A549 (cell line): ENCODE results near the gene SNTB2. TPM values are rescaled to one million over a fixed set of nuclear protein-coding genes. Genes with fewer than 3 reads are reported as not detected.

Experiments used
- ATAC-seq, 2 experiments: fragments of 200-7000 bp in 1 of 2; fragments of >200 bp in 1 of 2; cut with Nextera tagmentation in 1 of 2; cut with Tn5 transposase in 1 of 2; 3 replicates each; pipeline versions ENCODE4 v1.8.0 to v1.9.1; 2018 to 2020; ENCODE audit warnings: mild to moderate bottlenecking in 1 of 2, moderate library complexity in 1 of 2
- CTCF ChIA-PET: fragments of 300-600 bp; sonication (Branson Sonifier 250); formaldehyde crosslinking; extraction: SDS; loops from one replicate; lab custom pipeline; 2021; ENCODE audit warnings: antibody characterized with exemption, inconsistent platforms; lab: Yijun Ruan, JAX
- POLR2A ChIA-PET: fragments of 350-600 bp; formaldehyde crosslinking; extraction: SDS; loops from one replicate; lab custom pipeline; 2021; ENCODE audit warnings: antibody characterized with exemption, inconsistent platforms; lab: Yijun Ruan, JAX
- DNase-seq, 2 experiments: peaks; one replicate each; pipeline versions ENCODE4 v3.0.0 to v3.0.0-alpha.2; 2011 to 2016; ENCODE audit warnings: low read depth in 1 of 2, low spot score in 1 of 2
- FAIRE-seq: peaks from 2 replicates; lab custom pipeline; 2011; peaks lifted over from hg19 to GRCh38; lab: Jason Lieb, UNC
- H3K27ac ChIP-seq, 2 experiments: fragments of >200 bp; sonication (Bioruptor Twin); formaldehyde crosslinking; 3 replicates each; pipeline ENCODE4 v1.5.1; 2016 to 2017
- H3K4me1 ChIP-seq: fragments of >200 bp; sonication (Bioruptor Twin); formaldehyde crosslinking; 3 replicates; pipeline ENCODE4 v1.6.1; 2016
- H3K4me2 ChIP-seq: fragments of >200 bp; sonication (Bioruptor Twin); formaldehyde crosslinking; 3 replicates; pipeline ENCODE4 v1.6.1; 2016
- H3K4me3 ChIP-seq: fragments of >200 bp; sonication (Bioruptor Twin); formaldehyde crosslinking; 3 replicates; pipeline ENCODE4 v1.5.1; 2016
- H3K9me3 ChIP-seq: fragments of >200 bp; sonication (Bioruptor Twin); formaldehyde crosslinking; 3 replicates; pipeline ENCODE4 v1.6.1; 2016
- CEBPB ChIP-seq, 2 experiments: fragments of >200 bp in 1 of 2; sonication (Bioruptor Twin) in 1 of 2; formaldehyde crosslinking in 1 of 2; IDR thresholded peaks; 2 replicates each; pipeline ENCODE4 v1.6.1; 2012 to 2016
- CHD2 ChIP-seq: fragments of 150-350 bp; IDR thresholded peaks from 2 replicates; pipeline ENCODE4 v1.6.1; 2014; ENCODE audit warnings: low read length; ENCODE audit not compliant: partially characterized antibody
- CTCF ChIP-seq: fragments of >200 bp; sonication (Bioruptor Twin); formaldehyde crosslinking; IDR thresholded peaks from 3 replicates; pipeline ENCODE4 v1.5.1; 2016
- EHF ChIP-seq: fragments of 250-450 bp; sonication (Bioruptor Pico); IDR thresholded peaks from 2 replicates; pipeline ENCODE4 v1.5.0; 2020; ENCODE audit warnings: mild to moderate bottlenecking
- EHMT2 ChIP-seq: fragments of 200-600 bp; sonication (generic); IDR thresholded peaks from 2 replicates; pipeline ENCODE4 v1.6.1; 2016; ENCODE audit warnings: antibody characterized with exemption, low read depth, mild to moderate bottlenecking, moderate library complexity
- EP300 ChIP-seq, 2 experiments: fragments of >200 bp; sonication (Bioruptor Twin); formaldehyde crosslinking; IDR thresholded peaks; 2 replicates in 1 of 2; 3 replicates in 1 of 2; pipeline ENCODE4 v1.6.1; 2016 to 2017
- GATA3 ChIP-seq: IDR thresholded peaks from 2 replicates; pipeline ENCODE4 v1.6.1; 2012; ENCODE audit warnings: borderline replicate concordance
- HDAC2 ChIP-seq: fragments of 200-600 bp; sonication (generic); IDR thresholded peaks from 2 replicates; pipeline ENCODE4 v1.6.1; 2016
- HES2 ChIP-seq: fragments of >200 bp; sonication (Bioruptor Twin); formaldehyde crosslinking; IDR thresholded peaks from 2 replicates; pipeline ENCODE4 v1.6.1; 2016
- HMGXB4 ChIP-seq: fragments of 250-450 bp; sonication (Bioruptor Pico); IDR thresholded peaks from 2 replicates; pipeline ENCODE4 v1.5.0; 2021; ENCODE audit warnings: mild to moderate bottlenecking, moderate library complexity, borderline replicate concordance
- HOXB13 ChIP-seq: fragments of 250-450 bp; sonication (Bioruptor Pico); IDR thresholded peaks from 2 replicates; pipeline ENCODE4 v1.5.0; 2020; ENCODE audit warnings: low read depth, mild to moderate bottlenecking, moderate library complexity
- KDM5A ChIP-seq: fragments of 200-600 bp; sonication (generic); IDR thresholded peaks from 2 replicates; pipeline ENCODE4 v1.6.1; 2016; ENCODE audit warnings: antibody characterized with exemption, mild to moderate bottlenecking
- NPAS2 ChIP-seq: fragments of 250-450 bp; sonication (Bioruptor Pico); IDR thresholded peaks from 2 replicates; pipeline ENCODE4 v1.8.0; 2022; ENCODE audit warnings: mild to moderate bottlenecking, moderate library complexity, borderline replicate concordance
- NR3C1 ChIP-seq: fragments of >200 bp; sonication (Bioruptor Twin); formaldehyde crosslinking; IDR thresholded peaks from 3 replicates; pipeline ENCODE4 v1.6.1; 2017
- POLR2A ChIP-seq: IDR thresholded peaks from 2 replicates; pipeline ENCODE4 v1.6.1; 2012; ENCODE audit warnings: mild to moderate bottlenecking, low read length
- RAD21 ChIP-seq, 2 experiments: fragments of >200 bp in 1 of 2; sonication (Bioruptor Twin) in 1 of 2; formaldehyde crosslinking in 1 of 2; IDR thresholded peaks in 1 of 2; conservative IDR thresholded peaks in 1 of 2; 2 replicates in 1 of 2; 3 replicates in 1 of 2; pipeline ENCODE4 v1.6.1; 2012 to 2018; ENCODE audit warnings: inconsistent platforms in 1 of 2
- RCOR1 ChIP-seq: fragments of 150-350 bp; IDR thresholded peaks from 2 replicates; pipeline ENCODE4 v1.6.1; 2014; ENCODE audit warnings: antibody characterized with exemption, low read length, low read depth
- REST ChIP-seq: fragments of 200-600 bp; sonication (generic); IDR thresholded peaks from 2 replicates; pipeline ENCODE4 v1.6.1; 2016; ENCODE audit warnings: antibody characterized with exemption, mild to moderate bottlenecking, moderate library complexity
- SMC3 ChIP-seq: fragments of >200 bp; sonication (Bioruptor Twin); formaldehyde crosslinking; IDR thresholded peaks from 3 replicates; pipeline ENCODE4 v1.6.1; 2018; ENCODE audit warnings: inconsistent platforms
- SREBF2 ChIP-seq: fragments of 450-650 bp; IDR thresholded peaks from 2 replicates; pipeline ENCODE4 v1.6.1; 2014; ENCODE audit warnings: mild to moderate bottlenecking, moderate library complexity
- WGBS: methylation state at CpG from one replicate; pipeline ENCODE4 v1.1.6; 2017; ENCODE audit errors: missing lambda C conversion rate; 5-methylcytosine and 5-hydroxymethylcytosine counted together
- polyA plus RNA-seq, 4 experiments: library from polyadenylated mRNA; depleted of rRNA in 3 of 4; stranded (reverse); fragments of >200 nt; fragmentation: RNase III in 1 of 4; extraction: RNeasy Plus Mini Kit Qiagen cat#74134 plus additional on column Dnase treatment in 1 of 4; gene quantifications; 2 replicates in 3 of 4; 3 replicates in 1 of 4; pipeline ENCODE4 v1.2.3, GENCODE V29; 2011 to 2017

The SNTB2 gene
- polyA plus RNA-seq, 2 of the 4 experiments (the other 2 are of a cell fraction): 7.8 to 20.8 TPM

- H3K27ac ChIP-seq: no peak overlapping the region
- ATAC-seq: no peak
- POLR2A ChIA-PET: no interaction called here
- TF ChIP-seq HMGXB4 (CRISPR knock-in tag): no peak
- no peak for TF ChIP-seq CHD2
- TF ChIP-seq POLR2A: no peak
- no peak for TF ChIP-seq EHF (CRISPR knock-in tag)
- TF ChIP-seq RAD21 (conservative IDR thresholded peaks at IDR 0.05 in 1 of 2, IDR thresholded peaks at IDR 0.05 in 1 of 2): no peak
- no peak for TF ChIP-seq RCOR1
- TF ChIP-seq EP300 (IDR thresholded peaks at IDR 0.05): no peak
- no peak for TF ChIP-seq NR3C1
- TF ChIP-seq CEBPB (IDR thresholded peaks at IDR 0.05): no peak
- TF ChIP-seq NPAS2 (CRISPR knock-in tag): no peak
- TF ChIP-seq GATA3: no peak
- no peak for TF ChIP-seq EHMT2
- TF ChIP-seq REST: no peak
- no peak for TF ChIP-seq CTCF
- TF ChIP-seq HDAC2: no peak
- H3K4me1 ChIP-seq: no peaks in the 10 kb centered on the region
- no peaks in the 10 kb centered on the region for H3K9me3 ChIP-seq
- no peak overlapping the region for H3K4me2 ChIP-seq
- no peak for DNase-seq
- no peak overlapping the region for H3K4me3 ChIP-seq
- 98% methylated on average over 3 of the region's 3 CpGs for WGBS
- no peak for FAIRE-seq
- CTCF ChIA-PET: no interaction called here
These were observed 50.3 kb downstream of the SNTB2 start for GRCh38 chr16:69237296-69237695.

GRCh38 chr16:69239851-69240250, 52.9 kb downstream of the SNTB2 start:
- DNase-seq (no peak), FAIRE-seq (no peak), ATAC-seq (no peak)
- 90% methylated on average over 1 of the region's 1 CpG for WGBS
- TF ChIP-seq HES2: no peak
- TF ChIP-seq KDM5A: no peak
- TF ChIP-seq SREBF2: no peak
- no peak for TF ChIP-seq NR3C1
- no peak for TF ChIP-seq RCOR1
- TF ChIP-seq SMC3: no peak
- TF ChIP-seq EHMT2: no peak
- TF ChIP-seq HOXB13 (CRISPR knock-in tag): no peak
- H3K4me1 ChIP-seq: no peaks in the 10 kb centered on the region
- H3K27ac ChIP-seq: no peak overlapping the region
- H3K9me3 ChIP-seq: no peaks in the 10 kb centered on the region
- CTCF ChIA-PET: interaction anchor here (1.1 to 1.6 kb wide), 3 partner anchors 33 to 90 kb away, joined by 3 to 5 read pairs (median 3); no protein-coding TSS in a partner anchor
- H3K4me3 ChIP-seq: no peak overlapping the region
- POLR2A ChIA-PET: no interaction called here
- H3K4me2 ChIP-seq: no peak overlapping the region
